Activated CD4-positive, alpha-beta T cell treated with anti-CD3 and anti-CD28 coated beads for 48 hours (primary cell): Measurements from ENCODE around the gene STARD6.
A peak's percentile ranks its signal among the peaks of the same experiment; 100 is the strongest.
"Not testable (repeated sequence)": the region's sequence is repeated elsewhere in the genome, so short reads cannot be mapped to it uniquely, and the experiment has no call there.

ENCODE experiments used
- DNase-seq: peaks from one replicate; pipeline ENCODE4 v3.0.0-alpha.2; 2020

STARD6 gene, protein sequence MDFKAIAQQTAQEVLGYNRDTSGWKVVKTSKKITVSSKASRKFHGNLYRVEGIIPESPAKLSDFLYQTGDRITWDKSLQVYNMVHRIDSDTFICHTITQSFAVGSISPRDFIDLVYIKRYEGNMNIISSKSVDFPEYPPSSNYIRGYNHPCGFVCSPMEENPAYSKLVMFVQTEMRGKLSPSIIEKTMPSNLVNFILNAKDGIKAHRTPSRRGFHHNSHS

DNA sequence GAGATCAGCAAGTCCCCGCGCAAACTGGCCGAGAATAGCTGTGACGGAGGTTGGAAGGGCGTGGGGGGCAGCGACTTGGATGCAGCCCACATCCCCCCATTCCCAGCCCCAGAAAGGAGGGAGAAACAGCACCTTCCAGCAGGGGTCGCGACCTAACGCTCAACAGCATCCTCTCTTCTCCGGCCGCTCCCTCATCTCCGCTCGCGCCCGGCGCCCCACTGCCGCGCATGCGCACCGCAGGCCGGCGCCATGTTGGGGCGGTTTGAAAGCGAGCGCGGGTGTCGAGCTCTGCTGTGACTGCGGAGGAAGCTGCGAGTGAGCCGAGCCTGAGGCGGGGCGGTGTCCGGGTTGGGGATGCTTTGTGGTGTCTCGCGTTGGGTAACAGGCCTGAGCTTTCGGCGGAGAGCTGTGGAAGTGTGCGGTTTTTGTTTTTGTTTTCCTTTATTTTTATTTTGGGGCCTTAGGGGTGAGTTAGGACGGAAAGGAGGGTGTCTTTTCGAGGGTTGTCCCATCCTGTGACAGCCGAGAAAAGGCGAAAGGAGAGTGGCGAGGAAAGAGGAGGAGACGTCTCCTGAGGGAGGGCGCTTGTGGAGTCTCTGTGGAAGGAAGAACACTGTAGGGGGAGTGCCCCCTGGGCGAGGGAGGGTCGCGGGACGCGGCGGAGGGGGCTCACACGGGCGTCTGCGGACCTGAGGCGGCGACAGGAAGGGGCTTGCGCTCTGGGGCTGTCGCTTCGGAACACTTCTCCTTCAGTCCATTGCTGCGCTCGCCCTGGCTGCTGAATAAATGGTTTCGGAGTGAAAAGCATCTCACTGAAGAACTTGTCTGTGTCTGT, at the start of gene STARD6, which contains the start of gene C18orf54:
Gene STARD6 (minus strand): TSS at position 199 of the 835 bp plus-strand sequence. CDS start 3,285 bp downstream, outside the sequence.
Gene C18orf54 (plus strand): TSS at position 247 of the 835 bp plus-strand sequence. CDS start 2,667 bp downstream, outside the sequence.
- DNase-seq, result peak; percentile 91

DNA sequence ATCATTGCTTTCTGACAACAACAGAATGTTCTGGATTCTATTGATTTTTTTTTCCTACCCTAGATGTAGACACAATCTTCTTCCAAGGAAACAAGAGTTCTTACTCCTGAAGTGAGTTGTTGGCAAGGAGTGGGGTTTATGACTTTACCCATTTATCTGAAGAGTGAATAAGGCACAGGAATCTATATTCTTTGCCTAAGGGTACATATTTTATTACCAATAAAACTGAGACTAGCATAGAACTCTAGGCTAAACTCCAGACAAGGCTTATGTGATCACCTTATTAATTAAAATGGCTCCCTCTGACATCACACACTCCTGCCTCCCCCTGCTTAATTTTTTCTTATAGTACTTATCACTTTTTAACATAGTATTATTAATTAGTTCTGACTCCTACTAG, 47.6 kb upstream of the STARD6 start:
- DNase-seq, result no peak

DNA sequence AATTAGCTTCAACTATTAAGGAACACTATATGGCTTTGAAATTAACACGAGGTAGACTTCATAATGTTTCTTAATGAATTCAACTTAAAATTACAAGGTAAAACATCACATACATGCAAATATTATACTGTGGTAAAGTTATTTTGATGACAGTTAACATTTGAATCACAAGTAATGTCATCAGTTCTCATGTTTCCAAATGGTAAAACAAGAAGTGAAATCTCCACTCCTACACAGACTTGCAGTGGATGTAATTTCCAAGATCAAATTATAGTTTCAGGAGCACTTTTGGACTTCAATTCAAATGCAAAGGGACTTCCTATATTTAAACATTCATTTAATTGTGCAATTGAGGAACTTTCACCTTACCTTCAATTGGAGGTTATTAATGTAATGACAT, 39.1 kb upstream of the STARD6 start:
- DNase-seq, result no peak

DNA sequence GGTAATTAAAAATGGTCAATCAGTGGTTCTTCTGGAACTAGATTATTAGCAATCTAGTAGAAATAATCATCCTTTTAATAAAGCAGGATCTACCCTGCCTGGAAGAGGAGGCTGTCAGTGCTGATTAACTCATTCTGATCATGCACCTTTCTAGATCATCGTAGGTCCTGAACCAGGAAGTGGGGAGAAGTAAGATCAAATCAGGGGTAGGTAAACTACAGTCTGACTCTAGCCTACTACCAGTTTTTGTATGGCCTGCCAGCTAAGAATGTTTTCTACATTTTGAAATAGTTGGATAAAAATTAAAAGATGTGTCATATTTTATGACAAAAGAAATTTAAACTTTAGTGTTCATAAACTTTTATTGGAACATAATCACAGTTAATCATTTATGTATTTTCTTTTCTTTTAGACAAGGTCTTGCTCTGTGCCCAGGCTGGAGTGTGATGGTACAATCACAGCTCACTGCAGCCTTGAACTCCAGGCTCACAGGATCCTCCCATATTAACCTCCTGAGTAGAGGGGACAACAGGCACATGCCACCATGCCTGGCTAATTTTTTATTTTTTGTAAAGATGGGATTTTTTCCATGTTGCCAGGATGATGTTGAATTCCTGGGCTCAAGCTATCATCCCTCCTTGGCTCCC, 36.1 kb upstream of the STARD6 start:
- DNase-seq, result no peak

DNA sequence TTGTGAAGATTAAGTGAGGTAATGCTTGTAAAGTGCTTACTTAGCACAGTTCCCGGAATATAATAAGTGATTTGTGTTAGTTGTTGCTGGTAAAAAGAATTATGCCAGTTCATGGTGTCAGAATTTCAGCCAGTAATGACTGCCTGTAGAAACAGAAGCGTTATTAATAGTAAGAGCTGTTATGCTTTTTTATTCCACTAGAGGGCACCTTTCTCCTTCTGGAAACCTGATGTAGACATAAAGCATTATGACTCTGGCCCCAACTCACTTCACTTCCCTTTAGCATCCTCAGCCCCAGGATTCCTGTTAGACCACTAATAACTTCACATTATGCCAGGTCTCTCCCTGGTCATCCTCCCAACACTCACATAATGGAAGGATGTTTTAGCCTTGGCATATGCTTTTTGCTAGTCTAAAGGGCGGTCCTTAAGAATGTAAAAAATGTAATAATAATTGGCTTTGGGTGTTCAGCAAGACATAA, 34.9 kb upstream of the STARD6 start:
- no peak for DNase-seq

DNA sequence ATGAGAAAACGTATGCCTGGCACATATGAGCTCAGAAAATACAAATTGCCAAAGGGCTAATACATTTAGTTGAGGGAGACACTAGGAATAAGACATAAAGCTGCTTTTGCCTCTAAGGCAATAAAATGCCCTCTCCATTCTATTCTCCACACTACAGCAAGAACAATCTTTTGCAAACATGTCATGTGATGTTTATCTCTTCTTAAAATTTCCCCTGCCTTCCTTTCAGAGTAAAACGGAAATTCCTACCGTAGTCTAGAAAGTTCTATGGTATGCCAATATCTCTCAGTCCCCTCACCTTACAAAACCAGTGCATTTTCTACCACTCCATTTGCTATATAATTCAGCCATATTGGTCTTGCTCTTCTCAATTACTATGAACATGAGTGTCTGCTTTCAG, 33.2 kb upstream of the STARD6 start:
- DNase-seq, result no peak

DNA sequence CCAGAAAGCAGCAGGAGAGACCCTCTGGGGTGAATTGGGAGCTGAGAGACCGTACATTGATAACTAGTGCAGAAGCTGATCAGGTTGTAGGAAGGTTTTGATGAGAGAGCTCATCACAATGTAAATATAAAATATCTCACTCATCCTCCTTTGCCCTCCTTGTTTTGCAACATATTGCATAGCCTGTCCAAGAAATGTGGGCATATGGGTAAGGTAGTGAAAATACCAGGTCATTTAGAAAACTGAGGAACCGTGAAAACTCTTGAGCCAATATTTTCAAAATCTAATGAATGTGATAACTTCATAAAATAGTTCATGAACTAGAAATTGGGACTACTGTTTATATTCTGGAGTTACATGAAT, 31.5 kb upstream of the STARD6 start:
- DNase-seq, result no peak

DNA sequence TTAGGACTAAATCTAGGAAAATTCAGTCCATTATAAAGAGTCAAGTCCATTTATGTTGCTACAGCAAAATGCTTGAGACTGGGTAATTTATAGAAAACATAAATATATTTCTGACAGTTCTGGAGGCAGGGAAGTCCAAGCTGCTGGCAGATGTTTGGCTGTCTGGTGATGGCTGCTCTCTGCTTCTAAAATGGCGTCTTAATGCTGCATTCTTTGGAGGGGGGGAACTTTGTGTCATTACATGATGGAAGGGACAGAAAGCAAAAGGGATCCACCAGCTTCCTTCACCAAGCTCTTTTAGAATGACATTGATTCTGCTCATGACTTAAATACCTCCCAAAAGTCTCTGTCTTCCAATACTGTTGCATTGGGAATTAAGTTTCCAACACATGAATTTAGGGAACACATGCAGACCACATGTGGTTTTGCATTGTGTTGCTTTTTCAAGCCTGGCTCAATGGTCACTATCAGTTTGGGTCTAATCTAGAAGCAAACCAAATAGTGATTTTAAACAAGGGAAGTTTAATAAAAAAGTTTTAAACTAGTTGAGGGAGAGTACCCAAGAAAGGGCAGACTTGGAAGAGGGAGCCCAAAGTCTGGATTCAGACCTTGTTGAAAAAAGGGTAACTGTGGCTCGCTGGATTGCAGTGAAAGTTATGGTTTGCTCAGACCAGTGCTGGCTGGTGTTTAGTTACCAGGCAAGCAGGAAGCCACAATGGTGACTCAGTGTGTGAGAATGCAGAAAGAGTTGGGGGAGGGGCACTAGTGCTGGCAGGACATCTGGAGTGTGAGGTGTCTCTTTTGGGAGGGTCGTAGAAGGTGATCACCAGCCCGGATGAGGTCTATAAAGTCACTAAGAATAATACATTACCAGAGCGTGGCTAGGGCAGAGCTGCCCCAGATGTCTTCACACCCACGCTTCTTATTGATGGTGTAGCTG, 30.8 kb upstream of the STARD6 start:
- DNase-seq, result peak; percentile 57

DNA sequence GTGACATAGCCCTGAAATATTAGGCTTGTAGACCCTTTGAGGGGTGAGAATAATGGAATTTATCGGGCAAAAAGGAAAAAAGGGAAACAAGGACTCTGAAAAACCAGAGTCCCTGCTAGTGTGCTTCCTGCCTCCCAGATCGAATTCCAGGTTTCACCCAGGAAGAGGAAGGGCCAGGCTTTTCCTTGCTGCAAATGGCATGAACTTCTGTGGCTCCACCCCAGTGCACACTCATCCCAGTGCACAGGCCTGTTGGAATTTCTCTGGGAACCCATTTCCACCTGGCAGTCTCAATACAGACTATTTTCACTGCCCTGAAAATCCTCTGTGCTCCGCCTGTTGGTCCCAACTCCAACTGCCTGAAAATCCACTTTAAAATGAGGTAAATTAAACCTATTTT, 30.0 kb upstream of the STARD6 start:
- DNase-seq, result no peak

DNA sequence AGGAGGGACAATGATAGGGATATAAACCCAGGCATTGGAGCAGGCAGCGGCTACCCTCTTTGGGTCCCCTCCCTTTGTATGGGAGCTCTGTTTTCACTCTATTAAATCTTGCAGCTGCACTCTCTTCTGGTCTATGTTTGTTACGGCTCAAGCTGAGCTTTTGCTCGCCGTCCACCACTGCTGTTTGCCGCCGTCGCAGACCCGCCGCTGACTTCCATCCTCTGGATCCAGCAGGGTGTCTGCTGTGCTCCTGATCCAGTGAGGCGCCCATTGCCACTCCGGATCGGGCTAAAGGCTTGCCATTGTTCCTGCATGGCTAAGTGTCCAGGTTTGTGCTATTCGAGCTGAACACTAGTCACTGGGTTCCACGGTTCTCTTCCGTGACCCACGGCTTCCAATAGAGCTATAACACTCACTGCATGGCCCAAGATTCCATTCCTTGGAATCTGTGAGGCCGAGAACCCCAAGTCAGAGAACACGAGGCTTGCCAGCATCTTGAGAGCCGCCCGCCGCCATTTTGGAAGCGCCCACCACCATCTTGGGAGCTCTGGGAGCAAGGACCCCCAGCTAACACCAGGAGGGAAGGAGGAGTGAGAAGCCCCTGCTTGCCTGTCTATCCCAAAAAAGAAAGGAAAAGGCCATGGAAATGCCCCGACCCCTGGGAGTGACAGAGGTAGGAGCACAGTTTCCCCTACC, 29.3 kb upstream of the STARD6 start:
- DNase-seq, result not testable (repeated sequence)

DNA sequence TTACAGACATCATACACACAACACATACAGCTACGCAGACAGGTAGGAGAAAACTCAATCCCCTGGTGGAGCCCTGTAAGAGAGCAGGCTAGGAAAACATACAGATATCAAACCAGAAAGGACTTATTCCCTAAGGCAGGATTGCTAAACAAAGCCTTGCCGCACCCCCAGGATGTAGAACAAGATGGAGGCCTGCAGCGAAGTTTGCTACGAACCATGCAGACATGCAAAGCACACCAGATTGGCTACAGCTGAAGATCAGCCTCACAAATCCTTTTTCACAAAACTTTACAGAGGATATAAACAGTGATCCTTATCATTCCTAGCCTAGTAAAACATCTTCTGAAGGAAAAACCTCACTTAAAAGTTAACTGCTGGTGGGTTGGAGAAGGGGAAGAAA, 28.4 kb upstream of the STARD6 start:
- no peak for DNase-seq

DNA sequence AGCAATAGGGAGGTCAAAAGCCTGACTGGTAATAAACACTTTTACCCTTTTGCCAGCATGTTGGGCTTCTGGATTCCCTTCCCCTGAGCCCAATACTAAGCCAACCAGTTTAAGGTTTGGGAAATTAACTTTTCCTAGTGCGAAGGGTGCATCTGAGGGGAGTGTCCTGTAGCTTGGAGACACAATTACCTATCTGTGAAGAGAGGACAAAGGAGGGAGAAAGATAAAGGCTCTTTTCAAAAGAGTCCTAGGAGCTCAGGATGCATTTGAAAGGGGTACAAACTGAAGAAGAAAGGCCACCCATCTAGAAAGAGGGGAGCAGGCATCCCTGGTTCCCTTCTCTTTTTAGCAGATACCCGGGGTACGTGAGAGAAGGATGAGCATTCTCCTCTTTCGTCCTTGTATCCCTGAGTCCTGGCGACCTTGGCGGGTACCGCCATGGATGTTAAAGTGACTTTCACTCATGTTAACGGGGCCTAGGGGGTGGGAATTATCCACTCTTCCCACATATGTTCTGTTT, 25.1 kb upstream of the STARD6 start:
- DNase-seq, result no peak

DNA sequence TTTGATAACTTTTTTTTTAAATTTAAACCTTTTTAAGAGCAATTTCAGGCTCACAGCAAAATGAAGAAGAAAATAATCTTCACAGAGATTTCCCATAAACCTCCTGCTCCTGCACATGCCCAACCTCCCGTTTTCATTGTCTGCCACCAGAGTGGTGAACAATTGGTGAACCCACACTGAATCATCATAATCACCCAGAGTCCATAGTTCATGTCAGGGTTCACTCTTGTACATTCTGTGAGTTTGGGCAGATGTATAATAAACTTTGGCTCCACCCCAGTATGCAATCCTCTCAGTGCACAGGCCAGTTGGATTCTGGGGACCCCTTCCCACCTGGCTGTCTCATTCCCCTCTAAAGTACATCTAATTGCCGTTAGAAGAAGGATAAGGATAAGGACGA, 24.4 kb upstream of the STARD6 start:
- no peak for DNase-seq

DNA sequence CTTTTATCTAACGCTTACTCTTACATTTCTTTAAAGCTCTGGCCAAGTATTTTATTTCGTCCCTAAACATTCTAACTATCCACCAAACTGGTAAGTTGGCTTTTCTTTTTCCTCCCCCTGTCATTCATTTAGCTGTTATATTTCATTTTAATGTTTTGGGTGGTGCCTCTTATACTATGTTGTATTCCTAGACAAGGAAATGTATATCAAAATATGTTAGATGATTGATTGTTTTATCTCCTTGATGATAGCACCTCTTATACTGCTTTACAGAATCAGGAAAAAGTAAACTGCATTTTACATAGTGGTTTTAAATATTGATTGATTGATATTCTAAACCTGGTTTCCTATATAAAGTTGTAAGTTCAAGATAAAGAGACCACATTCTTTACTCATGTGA, 24.0 kb upstream of the STARD6 start:
- no peak for DNase-seq

DNA sequence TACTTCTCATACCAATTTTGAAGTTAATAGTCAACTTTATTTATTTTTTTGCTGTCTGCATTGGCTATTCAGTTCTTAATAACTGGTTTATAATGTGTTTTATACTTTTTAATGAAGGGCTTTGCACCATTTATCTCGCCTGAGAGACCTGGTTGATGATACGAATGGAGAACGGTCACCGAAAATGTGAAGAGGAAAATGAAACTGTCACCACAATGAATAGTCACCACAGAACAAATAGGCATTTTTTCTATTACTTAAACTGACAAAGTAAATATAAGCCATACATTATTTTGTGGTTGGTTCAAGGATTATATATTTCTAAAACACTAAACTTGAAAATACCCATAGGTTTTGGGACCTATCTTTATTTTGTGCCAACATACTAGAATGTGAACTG, 20.4 kb upstream of the STARD6 start:
- DNase-seq, result no peak

DNA sequence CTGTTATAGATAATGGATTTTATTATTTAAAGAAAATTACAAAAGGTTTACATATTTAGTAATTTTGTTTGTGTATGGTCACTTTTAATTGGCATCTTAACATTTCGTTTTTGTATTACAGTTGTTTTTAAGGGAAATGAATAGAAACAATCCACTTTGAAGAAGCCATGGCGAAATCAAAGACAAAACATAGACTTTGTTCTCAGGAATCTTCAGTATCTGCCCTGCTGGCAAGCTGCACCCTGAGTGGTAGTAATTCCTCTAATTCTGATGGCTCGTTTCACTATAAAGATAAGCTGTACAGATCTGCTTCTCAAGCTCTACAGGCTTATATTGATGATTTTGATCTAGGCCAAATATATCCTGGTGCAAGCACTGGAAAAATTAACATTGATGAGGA, 2.7 kb upstream of the STARD6 start:
- DNase-seq, result no peak

DNA sequence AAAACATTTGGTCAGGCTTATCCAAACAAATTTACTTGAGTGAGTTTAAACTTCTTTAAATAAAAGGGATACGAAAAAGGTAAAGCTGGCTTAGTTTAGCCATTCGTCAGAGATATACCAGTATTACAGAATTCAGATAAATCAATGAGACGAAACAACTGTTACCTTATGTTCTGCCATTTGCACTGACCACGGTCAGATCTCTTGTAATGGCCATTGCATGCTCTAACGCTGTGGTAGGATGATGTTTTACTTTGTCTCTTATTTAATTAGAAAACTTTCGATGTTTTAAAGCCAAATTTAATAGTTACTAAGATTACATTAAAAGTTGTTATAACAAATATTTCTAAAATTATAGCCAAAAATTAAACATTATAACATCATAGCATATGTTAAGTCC, 1.6 kb upstream of the STARD6 start:
- DNase-seq, result no peak

DNA sequence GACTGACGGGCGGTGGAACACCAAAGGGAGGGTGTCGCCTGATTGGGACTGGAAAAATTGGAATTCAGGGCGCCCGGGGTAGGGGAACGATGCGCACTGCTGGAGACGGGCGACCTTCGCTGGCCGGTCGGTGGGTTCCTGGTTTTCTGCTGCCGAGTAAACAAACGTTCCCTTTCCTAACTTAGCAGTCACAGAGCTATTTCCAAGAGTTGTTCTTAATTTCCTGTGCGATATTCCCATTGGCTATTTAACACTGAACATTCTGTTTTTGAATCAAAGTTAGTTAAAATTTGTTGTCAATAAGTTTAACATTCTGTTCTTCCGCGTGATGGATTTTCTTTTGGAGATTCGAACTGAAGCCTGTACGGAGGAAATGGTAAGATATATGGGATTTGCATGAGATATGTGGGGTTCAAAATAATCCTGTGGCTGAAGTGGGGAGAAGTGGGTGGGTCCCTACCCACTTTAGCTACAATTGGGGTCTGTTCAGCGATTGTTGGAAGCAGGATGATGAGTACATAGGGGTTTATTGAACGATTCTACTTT, 910 bp upstream of the STARD6 start:
- DNase-seq, result no peak

DNA sequence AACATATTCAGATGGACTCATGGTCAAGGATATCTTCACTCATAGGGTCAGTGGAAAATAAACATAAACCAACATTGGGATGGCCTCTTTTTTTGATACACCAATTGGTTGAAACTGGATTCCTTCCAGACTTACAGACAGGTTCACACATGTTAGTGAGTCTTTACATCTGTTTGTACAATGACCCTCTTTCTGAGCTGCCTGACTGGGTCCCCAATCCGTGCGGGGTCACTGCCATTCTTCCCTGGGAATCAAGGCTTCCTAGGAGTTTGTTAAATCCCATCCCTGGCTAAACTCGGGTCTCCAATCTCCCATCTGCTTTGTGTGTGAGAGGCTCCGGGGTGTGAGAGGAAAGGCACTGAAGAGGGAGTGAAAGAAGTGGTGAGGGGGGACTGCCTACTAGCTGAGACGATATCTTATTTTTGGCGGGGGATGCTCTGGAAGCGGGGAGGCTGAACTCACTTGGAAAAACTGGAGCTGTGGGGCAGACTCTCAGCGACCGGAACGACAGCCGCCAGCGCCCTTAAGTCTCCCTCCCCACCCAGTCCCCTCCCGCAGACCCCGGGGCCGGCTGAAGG, 487 bp downstream of the STARD6 start:
- DNase-seq, result no peak

DNA sequence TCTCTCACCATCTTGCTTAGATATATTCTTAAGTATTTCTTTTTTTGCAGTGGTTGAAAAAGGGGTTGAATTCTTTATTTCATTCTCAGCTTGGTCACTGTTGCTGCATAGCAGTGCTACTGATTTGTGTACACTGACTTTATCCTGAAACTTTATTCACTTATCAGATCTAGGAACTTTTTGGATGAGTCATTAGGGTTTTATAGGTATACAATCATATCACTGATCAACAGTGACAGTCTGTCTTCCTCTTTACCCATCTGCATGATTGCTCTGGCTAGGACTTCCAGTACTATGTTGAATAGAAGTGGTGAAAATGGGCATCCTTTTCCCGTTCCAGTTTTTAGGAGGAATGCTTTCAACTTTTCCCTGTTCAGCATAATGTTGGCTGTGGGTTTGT, 6.5 kb downstream of the STARD6 start:
- no peak for DNase-seq

DNA sequence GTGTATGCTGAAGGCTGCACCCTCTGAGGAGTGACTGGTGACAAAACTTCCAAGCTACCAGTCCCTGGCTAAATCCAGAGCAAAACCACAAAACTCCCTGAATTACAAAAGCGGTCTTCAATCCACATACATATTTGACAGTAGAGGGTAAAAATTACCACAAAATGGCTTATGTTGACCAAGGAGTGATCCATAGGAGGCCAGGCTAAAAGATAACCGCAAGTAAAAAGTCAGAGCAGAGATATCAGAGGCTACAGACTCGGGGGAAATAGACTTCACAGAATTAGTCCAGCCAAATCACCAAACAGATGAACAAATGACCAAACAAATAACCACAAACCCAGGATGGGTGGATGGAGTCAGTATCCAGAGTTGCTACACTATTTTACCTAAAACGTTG, 19.4 kb downstream of the STARD6 start:
- no peak for DNase-seq
